HG03469 (cell line): ENCODE measurements around the gene MRPS31.

ENCODE experiments used
- ATAC-seq: cut with Tn5 transposase; IDR thresholded peaks from one replicate; pipeline ENCODE4 v1.9.1; 2021; ENCODE audit warnings: mild to moderate bottlenecking, moderate library complexity, moderate number of reproducible peaks; ENCODE audit not compliant: unreplicated experiment

Gene MRPS31

DNA sequence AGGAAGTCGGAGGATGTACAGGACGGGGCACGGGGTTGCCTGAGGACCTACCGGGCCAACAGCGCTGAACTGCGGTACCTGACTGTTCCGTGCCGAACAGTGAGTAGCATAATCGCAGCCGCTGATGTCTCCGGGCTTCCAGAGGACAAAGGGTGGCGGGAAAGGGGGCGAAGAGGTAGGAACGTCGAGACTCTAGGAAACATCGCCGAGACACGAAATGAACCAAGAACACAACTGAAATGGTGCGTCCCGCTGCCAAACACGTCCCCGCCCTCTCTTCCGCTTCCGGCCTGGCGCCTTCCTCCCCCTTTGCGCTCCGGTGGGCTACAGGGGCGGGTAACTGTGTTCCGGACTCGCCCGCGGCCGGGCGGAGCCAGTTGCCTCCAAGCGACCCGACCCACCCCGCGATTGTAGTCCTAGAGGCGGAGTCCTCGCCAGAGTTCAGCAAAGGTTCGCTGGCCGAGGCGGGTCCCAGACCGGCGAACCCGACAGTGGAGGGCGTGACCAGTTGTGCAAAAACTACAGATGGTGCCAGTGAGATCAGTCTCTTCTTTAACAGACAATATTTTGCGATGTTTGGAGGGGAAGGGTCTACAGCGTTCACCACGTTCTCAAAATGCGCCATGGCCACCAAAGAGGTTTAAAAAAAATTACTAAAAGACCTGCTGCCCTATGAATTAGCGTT is at the start of gene MRPS31:
TSS of gene MRPS31 (minus strand) at position 257 of the 685 bp plus-strand sequence. CDS start at position 203, 54 bp downstream.
- ATAC-seq, result peak; percentile 95

DNA sequence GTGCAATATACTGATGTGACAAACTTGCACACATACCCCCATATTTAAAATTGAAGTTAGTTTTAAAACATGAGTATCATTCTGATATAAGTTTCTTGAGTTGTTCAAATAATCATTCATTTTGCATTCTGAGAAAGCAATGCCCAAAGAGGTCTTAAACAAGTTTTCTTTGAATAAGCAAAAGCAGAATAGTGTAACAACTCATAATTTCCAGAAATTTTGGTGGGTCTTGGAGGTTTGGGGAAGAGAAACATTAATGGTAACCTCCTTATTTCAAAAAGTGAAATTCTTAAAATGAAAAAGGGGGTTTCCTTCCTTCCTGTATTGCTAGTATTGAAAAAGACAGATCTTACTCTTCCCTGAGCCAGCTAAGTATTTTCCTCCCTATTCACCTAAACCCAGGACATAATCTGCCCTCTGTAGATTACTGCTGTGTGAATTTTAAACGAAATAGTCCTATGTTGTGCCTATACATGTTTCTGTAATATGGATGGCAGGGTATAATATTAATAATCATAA is 48.9 kb upstream of the MRPS31 start:
- no peak for ATAC-seq

DNA sequence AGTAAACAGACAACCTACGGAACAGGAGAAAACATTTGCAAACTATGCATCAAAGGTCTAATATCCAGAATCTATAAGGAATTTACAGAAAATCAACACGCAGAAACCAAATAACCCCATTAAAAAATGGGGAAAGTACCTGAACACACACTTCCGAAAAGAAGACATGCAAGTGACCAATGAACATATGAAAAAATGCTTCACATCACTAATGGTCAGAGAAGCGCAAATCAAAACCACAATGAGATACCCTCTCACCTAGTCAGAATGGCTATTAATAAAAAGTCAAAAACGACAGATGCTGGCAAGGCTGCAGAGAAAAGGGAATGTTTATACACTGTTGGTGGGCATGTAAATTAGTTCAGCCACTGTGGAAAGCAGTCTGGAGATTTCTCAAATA is 47.9 kb upstream of the MRPS31 start:
- ATAC-seq, result no peak

DNA sequence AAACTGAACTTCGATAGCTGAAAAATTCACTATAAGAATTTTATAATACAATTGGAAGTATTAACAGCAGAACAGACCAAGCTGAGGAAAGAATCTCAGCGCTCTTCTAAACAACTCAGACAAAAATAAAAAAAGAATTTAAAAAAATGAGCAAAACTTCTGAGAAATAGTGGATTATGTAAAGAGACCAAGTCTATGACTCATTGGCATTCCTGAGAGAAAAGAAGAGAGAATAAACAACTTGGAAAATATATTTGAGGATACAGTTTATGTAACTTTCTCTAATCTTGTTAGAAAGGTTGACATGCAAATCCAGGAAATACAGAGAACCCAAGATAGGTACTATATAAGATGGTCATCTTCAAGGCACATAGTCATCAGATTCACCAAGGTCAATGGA is 43.8 kb upstream of the MRPS31 start:
- ATAC-seq, result no peak

DNA sequence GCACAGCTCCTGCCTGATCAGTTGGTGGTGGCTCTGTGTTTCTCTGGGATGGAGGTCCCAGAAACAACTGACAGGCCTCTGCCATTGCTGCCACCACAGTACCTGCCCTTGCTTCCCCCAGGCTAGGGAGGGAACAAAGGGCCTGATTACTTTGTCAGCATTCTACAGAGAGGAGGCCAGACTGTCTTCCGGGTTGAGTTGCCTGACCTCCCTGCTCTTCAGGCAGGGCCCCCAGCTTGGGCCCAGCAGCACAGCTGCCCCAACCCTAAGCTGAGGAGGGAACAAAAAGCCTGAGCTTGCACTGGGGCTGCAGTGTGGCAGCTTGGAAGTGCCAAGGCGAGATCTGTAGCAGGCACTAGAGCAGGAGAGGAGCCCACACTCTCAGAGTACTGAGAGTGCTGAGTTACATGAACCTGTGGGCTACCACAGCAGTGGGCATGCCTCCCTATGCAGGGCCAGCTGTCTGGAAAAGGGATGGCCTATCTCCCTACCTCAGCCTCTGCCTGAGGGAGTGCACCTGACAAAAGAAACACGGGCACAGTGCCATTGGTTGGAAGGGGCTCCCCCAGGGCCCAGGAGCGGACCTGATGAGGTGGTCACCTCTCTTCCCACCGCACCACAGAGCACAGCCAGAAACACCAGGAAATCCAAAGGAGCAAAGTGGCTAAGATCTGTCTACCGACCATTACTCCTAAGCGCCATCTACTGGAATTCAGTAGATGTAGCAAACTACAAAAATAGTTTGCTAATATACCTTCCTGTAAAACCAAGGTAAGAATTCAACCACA is 42.9 kb upstream of the MRPS31 start:
- no peak for ATAC-seq

DNA sequence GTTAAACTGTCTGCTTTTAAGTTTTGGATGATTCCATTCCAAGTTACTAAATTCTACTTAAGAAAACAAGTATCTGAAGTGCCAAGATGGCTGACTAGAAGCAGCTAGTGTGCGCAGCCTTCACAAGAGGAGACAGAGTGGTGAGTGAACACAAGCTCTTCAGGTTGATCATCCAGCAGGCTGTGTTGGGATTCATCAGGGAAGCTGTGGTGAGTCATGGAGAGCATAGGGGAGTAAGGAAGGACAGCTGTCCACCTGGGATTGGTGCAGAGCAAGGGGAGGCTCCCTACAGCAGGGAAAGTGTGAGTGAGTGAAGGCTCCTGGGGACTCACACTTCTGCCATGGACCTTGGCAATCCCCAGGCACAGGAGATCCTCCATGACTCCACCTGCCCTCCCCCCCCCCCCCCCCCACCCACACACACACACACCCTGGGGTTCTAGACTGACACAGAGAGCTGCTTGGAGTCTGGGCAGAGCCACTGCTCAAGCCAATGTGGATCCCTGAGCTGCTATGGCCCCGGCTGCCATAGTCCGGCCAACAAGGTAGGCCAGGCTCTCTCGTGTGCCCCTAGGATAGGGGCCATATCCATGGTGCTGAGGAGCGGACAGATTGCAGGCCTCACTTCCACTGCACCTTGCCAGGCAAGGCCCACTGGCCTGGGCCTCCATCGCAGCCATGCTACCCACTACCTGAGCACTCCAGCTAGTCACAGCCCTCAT is 41.9 kb upstream of the MRPS31 start:
- ATAC-seq, result no peak

DNA sequence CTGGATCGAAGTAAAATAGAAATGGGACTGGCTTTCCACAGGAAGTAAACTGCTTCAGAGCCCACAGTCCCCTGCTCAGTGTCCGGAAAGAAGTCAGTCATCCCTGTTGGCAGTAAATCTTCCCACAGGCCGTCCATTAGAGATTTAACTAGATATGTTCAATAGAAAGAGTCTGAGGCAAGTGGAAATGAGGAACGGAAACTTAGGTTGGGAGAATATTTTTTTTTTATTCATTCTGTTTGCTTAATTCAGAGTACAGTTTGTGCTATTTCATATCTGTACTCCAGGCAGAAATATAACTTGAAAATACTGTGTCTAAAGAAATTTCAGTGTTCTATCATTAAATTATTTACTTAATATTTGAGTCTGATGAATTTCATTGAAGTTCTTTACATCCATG is 41.1 kb upstream of the MRPS31 start:
- ATAC-seq, result no peak

DNA sequence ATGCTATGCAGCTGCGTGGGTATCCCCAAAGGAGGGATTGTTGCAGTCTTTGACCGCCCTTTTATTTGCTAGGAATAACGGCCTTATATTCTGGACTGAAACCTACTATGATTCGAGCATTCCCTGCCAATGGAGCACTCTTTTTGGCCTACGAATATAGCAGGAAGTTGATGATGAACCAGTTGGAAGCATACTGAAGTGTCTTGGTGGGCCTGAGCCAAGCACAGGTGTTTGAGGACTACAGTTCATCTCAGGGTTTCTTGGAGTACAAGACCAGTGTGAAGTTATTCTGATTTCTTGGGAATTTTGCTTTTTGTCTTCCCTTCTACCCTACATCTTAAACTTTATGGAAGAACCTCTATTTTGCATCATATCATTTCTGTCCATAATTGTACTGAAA is 38.5 kb upstream of the MRPS31 start:
- no peak for ATAC-seq

DNA sequence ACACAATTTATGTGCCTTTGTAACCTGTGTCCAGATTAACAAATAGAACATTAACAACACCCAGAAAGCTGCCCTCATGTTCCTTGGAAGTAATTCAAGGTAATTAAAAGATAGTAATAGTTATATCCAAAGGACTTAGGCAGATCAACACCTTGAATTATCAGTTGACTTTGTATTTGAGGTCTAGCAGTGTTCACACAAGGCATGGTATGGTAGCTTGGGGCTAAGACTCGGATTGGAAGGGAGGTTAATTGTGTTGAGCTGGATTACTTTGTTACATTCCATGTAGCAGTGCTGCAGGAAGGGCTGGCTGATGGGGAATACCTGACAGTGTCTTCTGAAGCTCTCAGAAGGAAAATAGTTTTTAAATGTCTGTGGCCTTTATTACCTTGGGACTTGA is 35.3 kb upstream of the MRPS31 start:
- ATAC-seq, result no peak

DNA sequence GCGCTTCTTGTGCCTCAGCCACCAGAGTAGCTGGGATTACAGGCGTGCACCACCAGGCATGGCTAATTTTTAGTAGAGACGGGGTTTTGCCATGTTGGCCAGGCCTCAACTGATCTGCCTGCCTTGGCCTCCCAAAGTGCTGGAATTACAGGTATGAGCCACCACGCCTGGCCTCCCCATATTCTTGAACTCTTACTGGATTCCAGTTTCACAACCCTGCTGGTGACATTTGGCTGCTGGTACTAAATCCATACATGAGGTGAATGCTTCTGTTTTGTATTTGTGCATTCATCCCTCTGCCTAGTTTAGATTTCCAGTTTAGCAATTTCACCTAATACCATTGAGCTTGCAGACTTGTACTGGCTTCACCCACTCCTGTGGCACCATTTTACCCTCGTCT is 32.3 kb upstream of the MRPS31 start:
- no peak for ATAC-seq

DNA sequence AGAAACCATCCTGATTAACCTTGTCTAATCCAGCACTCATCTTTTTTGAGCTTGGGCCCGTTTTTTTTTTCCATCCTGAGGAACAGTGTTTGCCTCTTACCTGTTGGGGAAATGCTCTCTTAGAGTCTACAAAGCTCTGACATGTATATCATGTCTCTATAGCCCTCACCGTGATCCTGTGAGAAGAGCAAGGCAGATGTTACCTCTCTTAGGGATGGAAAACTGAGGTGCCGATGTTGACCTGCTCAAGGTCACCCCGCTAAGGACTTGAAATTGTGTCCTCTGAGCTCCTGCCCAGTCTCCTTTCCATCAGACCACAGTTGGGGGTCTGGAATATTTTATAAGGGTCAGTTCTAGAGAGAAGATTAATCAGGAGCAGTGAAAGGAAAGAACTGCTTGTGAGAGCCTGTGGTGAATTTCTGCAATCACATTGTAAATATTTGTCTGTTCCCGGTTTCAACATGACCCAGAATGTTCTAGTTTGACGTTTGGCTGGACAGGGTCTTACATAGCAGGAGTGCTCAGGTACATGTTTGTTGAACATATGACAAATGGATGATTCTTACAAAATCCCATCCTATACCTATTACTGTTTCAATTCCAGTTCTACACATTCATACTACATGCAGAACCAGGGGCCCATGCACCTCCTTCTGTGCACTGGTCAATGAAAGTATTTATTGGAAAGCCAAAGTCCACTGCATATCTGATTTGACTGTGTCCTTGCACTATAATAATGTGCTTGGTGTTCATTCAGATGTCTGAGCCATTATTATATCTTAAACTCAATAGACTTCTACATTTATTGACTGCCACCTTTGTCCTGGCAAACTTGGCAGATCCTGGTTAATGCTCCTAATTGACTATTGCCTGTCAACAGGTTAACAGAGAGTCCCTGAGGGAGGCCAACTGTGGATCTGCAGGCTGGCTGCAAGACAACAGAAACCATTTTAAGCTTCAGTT is 30.5 kb upstream of the MRPS31 start:
- no peak for ATAC-seq

DNA sequence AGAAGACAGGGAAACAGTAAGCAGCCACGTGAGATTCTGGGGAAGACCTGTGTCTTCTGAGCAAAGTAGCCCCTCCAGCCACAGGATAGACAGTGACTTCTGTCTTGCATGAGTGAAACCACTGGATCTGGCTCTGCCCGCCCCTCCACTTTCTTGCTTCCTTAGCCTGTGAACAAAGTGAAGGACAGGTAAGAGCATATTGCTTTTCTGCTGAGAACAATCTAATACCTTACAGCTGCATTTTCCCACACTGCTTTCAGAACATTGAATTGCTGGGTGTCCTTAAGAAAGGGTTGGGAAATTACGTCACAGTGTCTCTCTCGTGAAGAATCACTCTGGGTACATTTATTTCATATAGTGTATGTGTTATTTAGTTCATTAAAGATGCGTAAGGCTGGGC is 29.6 kb upstream of the MRPS31 start:
- ATAC-seq, result no peak

DNA sequence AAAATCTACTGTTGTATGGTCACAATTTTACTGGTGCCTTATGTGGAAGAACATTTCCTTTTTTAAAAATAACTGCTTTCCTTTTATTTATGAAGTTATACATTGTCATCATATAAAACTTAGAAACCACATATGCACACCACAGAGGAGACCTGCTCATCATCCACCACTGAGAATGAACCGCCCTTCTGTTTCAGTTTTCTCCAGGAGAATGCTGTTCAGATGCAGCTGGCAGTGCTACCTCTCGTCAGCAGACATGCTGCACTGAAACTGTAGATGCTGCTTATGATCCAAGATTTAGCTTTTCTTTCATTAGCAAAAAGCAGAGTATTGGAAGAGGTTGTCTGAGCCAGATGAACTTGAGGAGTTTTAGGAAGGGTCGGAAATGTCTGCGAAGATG is 28.5 kb upstream of the MRPS31 start:
- ATAC-seq, result no peak

DNA sequence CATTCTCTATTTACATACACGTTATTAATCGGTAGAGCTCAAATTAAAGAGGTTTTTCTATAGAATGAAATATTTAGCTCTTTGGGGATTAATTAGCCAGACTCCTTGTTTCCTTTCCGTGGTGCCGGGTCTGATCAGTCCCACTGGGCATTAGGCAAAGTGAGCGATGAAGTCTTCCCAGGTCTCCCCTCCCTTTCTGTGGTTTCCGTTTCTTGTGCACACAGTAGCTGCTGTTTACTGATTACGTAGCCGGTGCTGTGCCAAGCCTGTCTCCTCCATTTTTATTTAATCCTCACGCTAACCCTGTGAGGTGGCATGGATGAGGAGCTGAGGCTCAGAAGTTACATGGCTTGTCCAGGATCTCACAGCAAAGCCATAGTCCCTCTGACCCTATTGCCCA is 27.4 kb upstream of the MRPS31 start:
- ATAC-seq, result no peak

DNA sequence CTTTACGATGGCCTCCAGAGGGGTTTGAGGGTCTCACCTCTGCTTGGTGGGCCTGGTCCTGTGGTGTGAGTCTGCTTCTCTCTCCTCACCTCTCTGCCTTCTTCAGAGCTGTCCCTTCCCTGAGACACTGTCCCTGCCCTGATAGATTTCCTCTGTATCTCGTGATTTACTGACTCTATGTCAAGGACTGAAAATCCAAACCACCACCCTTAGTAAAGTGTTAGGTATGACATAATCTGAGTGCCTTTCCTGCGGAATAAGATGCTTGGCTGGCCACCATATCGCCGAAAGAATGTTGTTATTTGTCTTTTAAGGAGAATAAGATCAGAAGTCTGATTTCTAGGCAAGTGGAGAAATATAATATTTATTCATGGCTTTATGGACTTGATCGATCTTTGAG is 25.7 kb upstream of the MRPS31 start:
- ATAC-seq, result no peak

DNA sequence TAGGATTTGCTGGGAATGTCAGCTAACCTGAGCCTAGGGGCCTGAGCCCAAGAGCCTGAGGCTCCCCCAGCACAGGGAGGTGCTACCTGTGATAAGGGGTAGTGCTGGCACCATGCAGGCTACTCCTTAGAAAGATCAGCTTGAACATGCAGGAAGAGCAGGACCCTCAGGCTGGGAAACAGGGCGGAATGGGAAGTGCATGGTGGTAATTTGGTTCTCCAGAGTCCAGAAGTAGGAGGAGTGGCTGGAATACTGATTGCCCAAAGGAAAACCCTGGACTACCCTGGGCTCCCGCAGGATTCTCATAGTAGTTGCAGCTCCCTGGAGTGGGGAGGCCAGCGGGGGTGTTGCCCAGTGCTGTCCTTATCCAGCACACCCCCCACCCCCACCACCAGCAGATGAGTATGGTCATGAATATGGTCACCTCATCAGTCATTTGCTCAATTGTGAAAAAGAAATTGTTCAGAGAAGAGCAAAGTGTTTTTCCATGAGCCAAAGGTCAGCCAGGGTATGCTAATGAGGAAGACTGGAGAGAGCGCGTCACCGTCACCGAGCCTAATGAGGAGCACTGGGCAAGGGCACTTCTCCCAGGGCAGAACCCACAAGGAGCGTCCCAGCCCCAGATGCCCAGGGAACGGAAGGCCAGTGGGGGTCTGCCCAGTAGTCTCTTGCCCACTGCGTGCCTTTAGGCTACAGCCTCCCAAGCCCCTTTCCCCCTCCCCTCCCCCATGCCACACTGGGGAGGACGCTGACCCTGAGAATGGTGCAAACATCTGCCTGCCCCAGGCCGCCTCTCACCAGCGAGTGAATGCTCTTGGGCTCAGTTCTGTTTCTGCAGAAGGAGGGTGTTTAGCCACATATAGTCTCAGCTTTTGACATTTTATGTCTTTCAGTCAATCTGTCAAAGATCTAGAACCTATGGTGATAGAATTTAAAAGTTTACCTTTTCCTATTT is 23.7 kb upstream of the MRPS31 start:
- no peak for ATAC-seq

DNA sequence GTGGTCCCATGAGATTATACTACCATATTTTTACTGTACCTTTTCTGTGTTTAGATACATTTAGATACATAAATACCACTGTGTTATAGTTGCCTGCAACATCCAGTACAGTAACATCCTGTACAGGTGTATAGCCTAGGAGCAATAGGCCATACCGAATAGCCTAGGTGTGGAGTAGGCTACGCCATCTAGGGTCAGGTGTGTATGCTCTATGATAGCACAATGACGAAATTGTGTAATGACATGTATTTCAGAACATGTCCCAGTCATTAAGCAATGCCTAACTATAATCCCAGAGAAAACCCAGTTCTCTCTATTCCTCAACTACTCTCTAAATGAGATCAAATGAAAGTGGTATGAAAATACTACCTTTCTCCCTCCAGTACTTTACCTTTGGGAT is 22.3 kb upstream of the MRPS31 start:
- no peak for ATAC-seq

DNA sequence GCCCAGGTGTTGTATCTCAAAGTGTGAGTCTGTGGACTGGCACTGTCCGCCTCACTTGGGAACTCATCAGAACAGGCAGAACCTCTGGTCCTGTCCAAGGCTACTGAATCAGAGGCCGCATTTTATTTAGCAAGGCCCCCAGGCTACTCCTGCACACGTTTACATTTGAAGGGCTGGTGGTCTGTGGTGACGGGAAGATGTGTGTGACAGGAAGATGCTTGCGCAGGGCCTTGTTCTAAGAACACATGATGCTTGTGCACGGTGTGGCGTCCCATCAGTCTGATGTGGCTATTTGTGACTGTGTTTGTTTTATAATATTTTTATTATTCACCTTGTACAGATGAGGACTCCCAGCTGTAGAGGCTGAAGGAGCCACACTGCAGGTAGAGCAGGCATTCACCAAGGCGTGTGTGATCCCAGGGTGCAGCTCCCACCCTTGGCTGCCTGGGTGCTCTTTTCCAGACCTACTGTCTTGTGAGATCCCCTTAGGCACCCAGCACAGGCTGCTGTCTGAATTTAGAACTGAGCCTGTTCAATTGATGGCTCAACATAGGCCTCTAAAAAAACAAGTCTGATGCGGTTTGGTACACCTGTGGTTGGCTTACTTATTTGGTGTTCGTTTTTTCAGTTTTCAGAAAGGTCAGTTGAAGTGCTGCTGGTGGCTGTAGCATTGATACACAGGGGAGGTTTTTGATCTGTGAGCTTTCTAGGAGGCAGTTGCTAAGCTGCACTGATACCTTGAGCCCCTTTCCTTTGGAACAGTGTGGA is 21.5 kb upstream of the MRPS31 start:
- ATAC-seq, result no peak

DNA sequence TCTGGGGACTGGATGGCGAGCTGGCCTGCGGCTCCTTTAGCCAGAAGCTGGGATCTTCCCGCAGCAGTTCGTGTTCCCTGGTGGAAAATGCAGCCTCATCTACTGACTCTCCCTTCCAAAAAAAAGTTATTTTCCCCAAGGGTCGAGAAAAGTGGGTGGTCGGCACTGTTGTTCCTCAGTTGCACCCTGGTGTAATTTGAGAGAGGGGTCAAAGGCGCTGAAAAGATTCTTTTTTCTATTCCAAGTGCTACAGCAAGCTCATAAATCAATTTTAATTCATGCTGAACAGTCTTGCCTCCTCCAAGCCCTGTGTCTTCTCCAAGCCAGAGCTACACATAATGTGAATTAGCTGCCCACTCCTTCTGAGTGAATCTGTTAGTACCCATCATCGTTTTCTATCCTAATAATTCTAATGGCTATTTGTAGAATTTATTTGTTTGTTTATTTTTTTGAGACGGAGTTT is 19.2 kb upstream of the MRPS31 start:
- no peak for ATAC-seq
